SJCRH30 (cell line): ENCODE measurements around the gene CRYBB3. TPM values are rescaled to one million over a fixed set of nuclear protein-coding genes. Genes with fewer than 3 reads are reported as not detected.
A peak's percentile ranks its signal among the peaks of the same experiment; 100 is the strongest.

Experiments used
- DNase-seq, 2 experiments: peaks; one replicate each; pipeline ENCODE4 v3.0.0-alpha.2; 2015 to 2020
- H3K27ac ChIP-seq: fragments of 250-450 bp; sonication (Bioruptor Pico); 2 replicates; pipeline ENCODE4 v1.5.1; 2020; ENCODE audit warnings: mild to moderate bottlenecking, moderate library complexity
- H3K27me3 ChIP-seq: fragments of 250-450 bp; sonication (Bioruptor Pico); 2 replicates; pipeline ENCODE4 v1.5.1; 2020; ENCODE audit warnings: mild to moderate bottlenecking, moderate library complexity
- H3K36me3 ChIP-seq: fragments of 250-450 bp; sonication (Bioruptor Pico); 2 replicates; pipeline ENCODE4 v1.5.1; 2020; ENCODE audit warnings: mild to moderate bottlenecking, moderate library complexity
- H3K4me1 ChIP-seq: fragments of 250-450 bp; sonication (Bioruptor Pico); 2 replicates; pipeline ENCODE4 v1.5.1; 2020; ENCODE audit warnings: mild to moderate bottlenecking, moderate library complexity
- H3K4me3 ChIP-seq: fragments of 250-450 bp; sonication (Bioruptor Pico); 2 replicates; pipeline ENCODE4 v1.5.1; 2020; ENCODE audit warnings: mild to moderate bottlenecking, moderate library complexity
- H3K9me3 ChIP-seq: fragments of 250-450 bp; sonication (Bioruptor Pico); replicated peaks from 2 replicates; pipeline ENCODE4 v1.5.1; 2020; ENCODE audit warnings: mild to moderate bottlenecking, moderate library complexity
- total RNA-seq: library from RNA; depleted of rRNA; stranded (reverse); fragments of >200 nt; shearing (Covaris generic); gene quantifications from 2 replicates; pipeline ENCODE4 v1.2.3, GENCODE V29; 2014; rRNA removed

The CRYBB3 gene
- not detected in 2 replicates for total RNA-seq

- Histone ChIP-seq H3K4me3 (no peak within 1 kb of the TSS), H3K27me3 (no peaks in the 10 kb centered on the region), H3K36me3 (peaks cover 14% of the 10 kb centered on the region; the same call in 1 of the 2 replicates), H3K9me3 (no peaks in the 10 kb centered on the region), H3K4me1 (0 out of 2 replicates have a peak, but pooled peaks cover 4% of the 10 kb centered on the region), H3K27ac (no peak within 1 kb of the TSS)
- DNase-seq, result no peak
Measured at GRCh38 chr22:25199731-25200520, at the start of gene CRYBB3. CRYBB3 (plus strand) TSS chr22:25199858; CDS start chr22:25201397, 1,539 bp downstream.

DNA sequence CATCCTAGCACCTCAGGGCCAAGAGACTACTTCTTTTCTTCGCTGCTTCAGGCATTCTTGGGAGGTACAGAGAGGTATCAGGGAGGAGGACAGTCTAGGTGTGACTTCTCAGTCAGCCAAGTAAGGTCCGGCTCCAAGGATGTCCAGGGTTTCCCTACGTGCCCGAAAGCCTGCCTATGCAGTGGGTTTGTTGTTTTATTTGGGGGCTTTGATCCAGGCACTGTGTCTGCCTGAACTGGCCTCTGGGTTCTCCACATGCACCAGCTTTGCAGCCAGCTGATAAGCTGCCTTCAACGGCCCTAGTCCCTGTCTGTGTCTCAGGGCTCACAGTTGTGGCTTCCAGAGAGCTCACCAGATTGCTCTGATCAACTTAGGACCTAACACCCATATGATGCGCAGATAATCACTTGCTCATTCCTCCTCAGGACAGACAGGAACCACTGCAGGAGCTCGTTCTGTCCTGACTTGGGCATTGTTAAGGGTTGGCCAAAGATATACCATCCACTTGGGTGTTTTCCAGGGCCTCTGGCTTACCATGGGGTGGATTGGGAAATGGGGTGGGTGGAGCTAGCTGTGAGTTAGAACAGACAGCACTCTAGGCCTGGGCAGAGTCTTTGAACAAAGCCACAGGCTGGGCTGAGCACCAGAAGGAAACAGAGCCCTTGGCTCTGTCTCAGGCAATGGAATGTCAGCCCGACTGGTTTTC is 45.5 kb upstream of the CRYBB3 start:
- Histone ChIP-seq H3K27me3 (no peaks in the 10 kb centered on the region), H3K4me3 (no peak overlapping the region), H3K9me3 (no peaks in the 10 kb centered on the region), H3K36me3 (peaks cover 3% of the 10 kb centered on the region; the same call in 1 of the 2 replicates), H3K27ac (peak overlapping the region; percentile 20; the same call in 1 of the 2 replicates), H3K4me1 (peaks cover 29% of the 10 kb centered on the region)
- peak; percentile 59 to 66 for DNase-seq

DNA sequence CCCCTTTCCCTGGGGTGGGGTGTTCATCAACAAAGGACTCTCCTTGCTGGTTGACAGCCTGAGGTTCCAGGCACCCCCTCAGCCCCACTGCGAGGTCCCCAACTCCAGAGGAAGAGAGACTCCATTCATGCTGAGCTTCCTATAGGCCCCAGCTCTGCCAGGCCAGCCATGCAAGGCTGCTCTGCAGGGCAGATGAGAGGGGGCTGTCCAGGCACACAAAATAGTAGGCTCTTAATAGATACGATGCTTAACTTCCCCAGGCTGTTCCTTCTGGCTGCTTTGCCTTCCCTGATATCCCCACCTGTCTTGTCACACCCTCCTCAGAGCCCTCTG is 45.0 kb upstream of the CRYBB3 start:
- Histone ChIP-seq H3K4me1 (peaks cover 34% of the 10 kb centered on the region), H3K9me3 (no peaks in the 10 kb centered on the region), H3K27ac (peak overlapping the region; percentile 20; the same call in 1 of the 2 replicates), H3K36me3 (peaks cover 3% of the 10 kb centered on the region; the same call in 1 of the 2 replicates), H3K4me3 (no peak overlapping the region), H3K27me3 (no peaks in the 10 kb centered on the region)
- no peak for DNase-seq

DNA sequence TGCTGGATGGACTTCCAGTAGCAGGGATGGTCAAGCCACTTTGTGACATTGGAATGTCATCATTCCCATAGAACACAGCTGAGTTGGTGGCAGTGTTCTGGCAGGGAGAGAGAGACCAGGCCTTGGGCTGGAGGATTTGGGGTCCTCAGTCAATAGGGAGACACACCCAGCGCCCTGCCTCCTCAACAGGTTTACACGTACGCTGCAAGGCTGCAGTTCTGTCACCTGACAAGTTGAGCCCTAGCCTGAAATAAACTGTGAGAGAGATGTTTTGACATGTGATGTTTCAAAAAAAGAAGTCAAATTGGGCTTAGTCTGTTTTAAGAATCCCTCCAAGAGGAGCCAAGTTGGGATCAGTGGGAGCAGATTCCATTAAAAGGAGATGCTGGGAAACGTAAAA is 42.9 kb upstream of the CRYBB3 start:
- no peak for DNase-seq
- no peaks in the 10 kb centered on the region for H3K27me3 ChIP-seq
- H3K36me3 ChIP-seq, result peaks cover 3% of the 10 kb centered on the region; the same call in 1 of the 2 replicates
- H3K4me1 ChIP-seq, result peaks cover 39% of the 10 kb centered on the region
- H3K4me3 ChIP-seq, result no peak overlapping the region
- H3K27ac ChIP-seq, result no peak overlapping the region
- no peaks in the 10 kb centered on the region for H3K9me3 ChIP-seq

GRCh38 chr22:25159028-25159427 is 40.6 kb upstream of the CRYBB3 start:
- Histone ChIP-seq H3K4me1 (peaks cover 44% of the 10 kb centered on the region), H3K36me3 (peaks cover 3% of the 10 kb centered on the region; the same call in 1 of the 2 replicates), H3K27me3 (no peaks in the 10 kb centered on the region), H3K27ac (peak overlapping the region; percentile 65), H3K9me3 (no peaks in the 10 kb centered on the region), H3K4me3 (no peak overlapping the region)
- peak; percentile 99 for DNase-seq

GRCh38 chr22:25160120-25160996 is 39.3 kb upstream of the CRYBB3 start:
- Histone ChIP-seq H3K9me3 (no peaks in the 10 kb centered on the region), H3K27ac (no peak overlapping the region; the same call in 1 of the 2 replicates), H3K4me3 (no peak overlapping the region), H3K27me3 (no peaks in the 10 kb centered on the region), H3K4me1 (peaks cover 40% of the 10 kb centered on the region), H3K36me3 (peaks cover 3% of the 10 kb centered on the region; the same call in 1 of the 2 replicates)
- DNase-seq, result no peak

DNA sequence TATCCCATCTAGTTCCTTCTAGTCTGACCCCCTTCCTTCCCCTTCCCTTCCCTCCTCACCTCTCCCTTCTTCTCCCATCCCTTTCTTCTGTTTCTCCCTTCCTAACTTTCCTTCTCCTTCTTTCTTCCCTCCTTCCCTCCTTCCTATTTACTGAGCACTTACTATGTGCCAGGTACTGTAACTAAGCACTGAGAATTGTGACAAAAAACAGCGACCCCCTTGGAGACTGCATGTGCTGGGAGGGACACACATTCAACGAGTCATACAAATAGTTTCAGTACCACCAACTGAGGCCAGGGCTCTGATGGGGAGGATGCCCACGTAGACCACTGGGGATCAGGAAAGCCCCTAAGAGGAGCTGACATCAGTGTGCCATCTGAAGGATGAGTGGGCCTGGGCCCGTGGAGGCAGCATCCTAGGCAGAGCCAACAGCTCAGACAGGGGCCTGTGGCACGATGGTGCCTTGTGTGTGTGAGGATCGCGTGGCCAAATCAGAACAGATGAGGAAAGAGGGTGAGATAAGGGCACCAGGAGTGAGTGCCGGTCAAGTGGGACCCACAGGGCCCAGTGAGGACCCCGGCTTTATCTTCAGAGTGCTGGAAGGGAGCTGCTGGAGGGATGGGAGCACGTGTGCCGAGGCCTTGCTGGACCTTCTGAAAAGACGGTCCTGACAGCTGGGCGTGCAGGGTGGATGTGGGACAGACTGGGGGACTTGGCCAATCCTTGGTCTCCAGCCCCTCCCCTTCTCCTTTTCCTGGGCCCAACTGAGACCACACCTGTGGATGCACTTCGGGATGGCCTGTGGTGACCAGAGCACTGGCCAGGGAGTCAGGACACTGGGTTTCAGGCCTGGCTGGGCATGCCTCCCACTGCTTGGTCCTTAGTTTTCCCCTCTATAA is 38.4 kb upstream of the CRYBB3 start:
- Histone ChIP-seq H3K27ac (no peak overlapping the region), H3K27me3 (no peaks in the 10 kb centered on the region), H3K4me3 (no peak overlapping the region), H3K9me3 (no peaks in the 10 kb centered on the region), H3K4me1 (peaks cover 41% of the 10 kb centered on the region), H3K36me3 (peaks cover 3% of the 10 kb centered on the region; the same call in 1 of the 2 replicates)
- no peak for DNase-seq

DNA sequence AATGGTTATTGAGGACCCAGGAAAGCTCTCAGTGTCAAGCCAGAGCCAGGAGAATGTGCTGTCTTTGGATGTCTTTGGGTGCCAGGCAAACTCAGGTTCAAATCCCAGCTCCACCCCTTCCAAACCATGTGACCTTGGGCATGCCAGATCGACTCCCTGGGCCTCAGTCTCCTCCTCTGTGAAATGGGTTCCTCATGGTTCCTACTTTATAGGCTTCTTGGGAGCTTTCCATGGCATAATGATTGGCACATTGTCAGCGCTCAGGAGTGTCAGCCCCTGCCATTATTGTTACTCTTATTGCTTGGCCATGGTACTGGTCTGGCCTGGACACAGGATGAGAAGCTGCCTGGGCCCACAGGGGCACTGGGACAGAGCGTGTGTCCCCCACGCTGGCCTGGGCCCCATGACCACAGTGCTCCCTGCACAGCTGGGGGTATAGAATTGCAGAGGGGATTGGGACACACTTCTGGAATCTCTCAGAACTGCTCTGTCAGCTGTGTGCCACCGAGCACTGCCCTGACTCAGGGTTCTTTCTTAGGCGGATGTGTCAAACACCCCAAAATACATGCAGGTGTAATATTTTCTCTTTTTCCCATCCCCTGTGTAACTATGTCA is 37.6 kb upstream of the CRYBB3 start:
- peak in 1 of 2 experiments; percentile 45 for DNase-seq
- peaks cover 41% of the 10 kb centered on the region for H3K4me1 ChIP-seq
- no peaks in the 10 kb centered on the region for H3K27me3 ChIP-seq
- no peak overlapping the region for H3K4me3 ChIP-seq
- peaks cover 3% of the 10 kb centered on the region; the same call in 1 of the 2 replicates for H3K36me3 ChIP-seq
- no peaks in the 10 kb centered on the region for H3K9me3 ChIP-seq
- H3K27ac ChIP-seq, result no peak overlapping the region

DNA sequence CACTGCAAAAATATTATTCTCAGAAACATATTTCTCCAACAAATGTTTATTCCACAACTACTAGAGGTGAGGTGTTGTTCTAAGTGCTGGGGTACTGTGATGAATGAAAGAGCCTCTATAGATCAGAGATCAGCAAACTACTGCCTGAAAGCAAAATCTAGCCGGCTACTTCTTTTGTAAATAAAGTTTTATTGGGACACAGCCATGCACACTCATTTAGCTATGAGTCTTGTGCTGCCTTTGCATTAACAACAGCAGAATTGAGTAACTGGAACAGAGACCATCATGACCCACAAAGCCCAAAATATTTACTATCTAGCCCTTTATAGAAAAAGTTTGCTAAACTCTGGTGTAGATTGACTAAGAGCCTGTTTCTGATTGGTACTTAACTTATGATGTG is 37.1 kb upstream of the CRYBB3 start:
- no peak for DNase-seq
- no peaks in the 10 kb centered on the region for H3K27me3 ChIP-seq
- no peak overlapping the region for H3K27ac ChIP-seq
- H3K36me3 ChIP-seq, result peaks cover 3% of the 10 kb centered on the region; the same call in 1 of the 2 replicates
- no peaks in the 10 kb centered on the region for H3K9me3 ChIP-seq
- peaks cover 38% of the 10 kb centered on the region for H3K4me1 ChIP-seq
- H3K4me3 ChIP-seq, result no peak overlapping the region

DNA sequence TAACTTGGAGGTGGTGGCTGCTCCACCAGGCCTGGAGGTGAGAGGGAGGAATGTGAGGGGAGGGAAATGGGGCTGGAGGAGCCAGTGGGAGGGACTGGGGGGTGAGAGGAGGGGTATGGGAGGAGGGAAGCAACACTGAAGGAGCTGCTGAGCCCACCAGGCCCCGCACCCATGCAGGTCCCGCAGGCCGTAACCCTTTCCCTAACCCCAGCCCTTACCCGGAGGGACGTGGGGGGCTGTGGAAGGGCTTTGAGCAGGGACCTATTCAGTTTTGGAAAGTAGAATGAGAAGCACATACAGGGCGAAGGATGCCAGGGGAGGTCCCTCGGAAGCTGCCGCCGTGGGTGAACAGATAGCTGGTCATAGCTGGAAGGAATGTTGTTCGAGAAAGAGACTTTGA is 33.9 kb upstream of the CRYBB3 start:
- Histone ChIP-seq H3K4me3 (no peak overlapping the region), H3K27ac (no peak overlapping the region), H3K36me3 (no peaks in the 10 kb centered on the region), H3K4me1 (peaks cover 24% of the 10 kb centered on the region), H3K27me3 (no peaks in the 10 kb centered on the region), H3K9me3 (no peaks in the 10 kb centered on the region)
- DNase-seq, result no peak

GRCh38 chr22:25166266-25167040 is 33.2 kb upstream of the CRYBB3 start:
- Histone ChIP-seq H3K27me3 (no peaks in the 10 kb centered on the region), H3K27ac (no peak overlapping the region), H3K9me3 (no peaks in the 10 kb centered on the region), H3K4me3 (no peak overlapping the region), H3K4me1 (peaks cover 24% of the 10 kb centered on the region), H3K36me3 (no peaks in the 10 kb centered on the region)
- DNase-seq, result no peak

- H3K4me1 ChIP-seq, result peaks cover 23% of the 10 kb centered on the region
- no peak overlapping the region for H3K27ac ChIP-seq
- no peaks in the 10 kb centered on the region for H3K9me3 ChIP-seq
- H3K36me3 ChIP-seq, result peaks cover 5% of the 10 kb centered on the region
- DNase-seq, result no peak
- H3K27me3 ChIP-seq, result no peaks in the 10 kb centered on the region
- no peak overlapping the region for H3K4me3 ChIP-seq
Measured at GRCh38 chr22:25167082-25167481, 32.6 kb upstream of the CRYBB3 start.
